Spinal cord (tissue), 10 donors: ENCODE measurements around the gene DIP2C. TPM values are rescaled to one million over a fixed set of nuclear protein-coding genes. Genes with fewer than 3 reads are reported as not detected.
A peak's percentile ranks its signal among the peaks of the same experiment; 100 is the strongest.

ENCODE experiments used
- DNase-seq, 6 donors: peaks; one replicate each; pipeline versions ENCODE4 v3.0.0 to v3.0.0-alpha.2; 2013 to 2015; ENCODE audit warnings: low spot score in 6 of 6, low read depth in 4 of 6
- H3K27ac ChIP-seq: one replicate; pipeline ENCODE4 v1.5.1; 2013; ENCODE audit warnings: low read depth, low read length, control low read depth
- H3K27me3 ChIP-seq: one replicate; pipeline ENCODE4 v1.6.1; 2013; ENCODE audit warnings: low read length; ENCODE audit not compliant: control insufficient read depth, insufficient read depth
- H3K36me3 ChIP-seq: one replicate; pipeline ENCODE4 v1.6.1; 2013; ENCODE audit warnings: low read length; ENCODE audit not compliant: control insufficient read depth, insufficient read depth
- H3K4me1 ChIP-seq: one replicate; pipeline ENCODE4 v1.6.1; 2013; ENCODE audit warnings: low read length; ENCODE audit not compliant: control insufficient read depth, insufficient read depth
- H3K4me3 ChIP-seq: one replicate; pipeline ENCODE4 v1.5.1; 2013; ENCODE audit warnings: low read depth, low read length, control low read depth
- H3K9me3 ChIP-seq: one replicate; pipeline ENCODE4 v1.6.1; 2013; ENCODE audit warnings: low read length; ENCODE audit not compliant: control insufficient read depth, insufficient read depth
- WGBS: methylation state at CpG from one replicate; pipeline ENCODE4 v1.1.5; 2013; ENCODE audit warnings: missing lambda C conversion rate; ENCODE audit not compliant: insufficient coverage; 5-methylcytosine and 5-hydroxymethylcytosine counted together
- polyA plus RNA-seq, 2 donors: library from polyadenylated mRNA; unstranded; fragments of 120-200 nt; gene quantifications; one replicate each; pipeline ENCODE4 v1.2.1, GENCODE V29; 2013; ENCODE audit not compliant: insufficient read length in 2 of 2
- total RNA-seq, 2 donors: library from RNA; depleted of rRNA in 1 of 2; stranded (reverse); fragments of 120-200 nt in 1 of 2; fragments of >200 nt in 1 of 2; gene quantifications; one replicate each; pipeline versions ENCODE4 v1.2.3 to v1.2.4, GENCODE V29; 2013 to 2014
- donor health status: healthy.

Gene DIP2C
- total and polyA plus RNA-seq, 4 donors, result 15.4 to 36.3 (median 29.3) TPM

DNA sequence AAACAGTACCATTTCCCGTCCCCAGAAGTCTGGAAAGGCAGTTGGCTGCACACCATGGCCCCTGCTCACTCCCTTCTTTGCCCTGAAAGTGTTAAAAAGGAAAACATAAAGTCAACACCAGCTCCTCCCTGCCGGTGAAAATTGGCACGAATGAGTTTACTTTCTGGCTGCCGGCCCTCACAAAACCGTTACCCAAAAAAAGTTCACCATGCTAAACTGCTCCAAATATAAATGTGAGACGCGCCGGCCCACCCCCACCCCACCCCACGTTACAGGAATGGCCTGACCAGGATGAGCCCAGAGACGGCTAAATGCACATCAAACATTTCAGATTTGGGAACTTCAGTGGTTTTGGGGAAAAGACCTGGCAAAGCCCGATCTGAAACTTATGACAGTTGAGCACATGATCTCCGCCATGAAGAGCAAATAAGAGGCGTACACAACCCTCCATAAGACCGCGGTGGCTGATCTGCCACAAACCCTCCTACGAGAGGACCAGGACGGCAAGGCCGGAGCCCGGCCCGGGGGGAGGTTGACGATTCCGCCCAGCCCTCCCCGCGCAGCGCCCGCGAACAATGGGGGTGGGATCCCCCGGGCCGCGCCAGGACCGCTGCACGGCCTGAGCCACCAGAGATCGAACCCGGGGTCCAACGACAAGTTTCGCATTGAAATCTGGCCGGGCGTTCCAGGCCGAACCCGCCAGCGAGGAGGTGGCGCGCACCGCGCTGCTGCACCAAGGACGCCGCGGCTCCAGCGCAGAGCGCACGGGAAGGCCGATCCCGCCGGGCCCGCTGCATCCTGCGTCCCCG is 952 bp downstream of the DIP2C start:
- peaks cover 13% of the 10 kb centered on the region for H3K36me3 ChIP-seq
- WGBS, result under 1% methylated on average over 51 of the region's 57 CpGs
- DNase-seq, result peak in 5 of 6 donors; percentile 22 to 76 (median 54)
- peaks cover 1% of the 10 kb centered on the region for H3K9me3 ChIP-seq
- H3K4me3 ChIP-seq, result peak overlapping the region; percentile 60
- peaks cover 5% of the 10 kb centered on the region for H3K27me3 ChIP-seq
- peaks cover 41% of the 10 kb centered on the region for H3K4me1 ChIP-seq
- H3K27ac ChIP-seq, result peak overlapping the region; percentile 82

- Histone ChIP-seq H3K4me3 (peak overlapping the region; percentile 60), H3K9me3 (peaks cover 1% of the 10 kb centered on the region), H3K36me3 (peaks cover 13% of the 10 kb centered on the region), H3K27ac (peak overlapping the region; percentile 82), H3K27me3 (peaks cover under 1% of the 10 kb centered on the region), H3K4me1 (peaks cover 43% of the 10 kb centered on the region)
- DNase-seq, result no peak
- 64% methylated on average over 20 of the region's 21 CpGs for WGBS
These were observed 1.7 kb downstream of the DIP2C start for GRCh38 chr10:687583-688311.

GRCh38 chr10:686155-686931 is 3.1 kb downstream of the DIP2C start:
- Histone ChIP-seq H3K9me3 (peaks cover 1% of the 10 kb centered on the region), H3K4me1 (peaks cover 47% of the 10 kb centered on the region), H3K36me3 (peaks cover 13% of the 10 kb centered on the region), H3K27ac (no peak overlapping the region), H3K4me3 (no peak overlapping the region), H3K27me3 (no peaks in the 10 kb centered on the region)
- no peak for DNase-seq
- 92% methylated on average over 17 of the region's 19 CpGs for WGBS

GRCh38 chr10:685613-686012 is 3.9 kb downstream of the DIP2C start:
- DNase-seq, result no peak
- Histone ChIP-seq H3K27ac (no peak overlapping the region), H3K27me3 (no peaks in the 10 kb centered on the region), H3K9me3 (peaks cover 1% of the 10 kb centered on the region), H3K4me3 (no peak overlapping the region), H3K4me1 (peaks cover 53% of the 10 kb centered on the region), H3K36me3 (peaks cover 13% of the 10 kb centered on the region)
- WGBS, result 95% methylated on average over 4 of the region's 7 CpGs

- Histone ChIP-seq H3K36me3 (peaks cover 13% of the 10 kb centered on the region), H3K4me1 (peaks cover 57% of the 10 kb centered on the region), H3K9me3 (peaks cover 1% of the 10 kb centered on the region), H3K27me3 (no peaks in the 10 kb centered on the region), H3K27ac (no peak overlapping the region), H3K4me3 (no peak overlapping the region)
- WGBS, result 56% methylated on average over 17 of the region's 23 CpGs
- peak in 1 of 6 donors; percentile 43 for DNase-seq
These were observed 5.9 kb downstream of the DIP2C start for GRCh38 chr10:683448-684071.

GRCh38 chr10:682931-683447 is 6.5 kb downstream of the DIP2C start:
- DNase-seq, result no peak
- Histone ChIP-seq H3K9me3 (peaks cover 1% of the 10 kb centered on the region), H3K36me3 (peaks cover 15% of the 10 kb centered on the region), H3K27me3 (no peaks in the 10 kb centered on the region), H3K4me1 (peaks cover 54% of the 10 kb centered on the region), H3K27ac (no peak overlapping the region), H3K4me3 (no peak overlapping the region)
- 35% methylated on average over 8 of the region's 14 CpGs for WGBS

DNA sequence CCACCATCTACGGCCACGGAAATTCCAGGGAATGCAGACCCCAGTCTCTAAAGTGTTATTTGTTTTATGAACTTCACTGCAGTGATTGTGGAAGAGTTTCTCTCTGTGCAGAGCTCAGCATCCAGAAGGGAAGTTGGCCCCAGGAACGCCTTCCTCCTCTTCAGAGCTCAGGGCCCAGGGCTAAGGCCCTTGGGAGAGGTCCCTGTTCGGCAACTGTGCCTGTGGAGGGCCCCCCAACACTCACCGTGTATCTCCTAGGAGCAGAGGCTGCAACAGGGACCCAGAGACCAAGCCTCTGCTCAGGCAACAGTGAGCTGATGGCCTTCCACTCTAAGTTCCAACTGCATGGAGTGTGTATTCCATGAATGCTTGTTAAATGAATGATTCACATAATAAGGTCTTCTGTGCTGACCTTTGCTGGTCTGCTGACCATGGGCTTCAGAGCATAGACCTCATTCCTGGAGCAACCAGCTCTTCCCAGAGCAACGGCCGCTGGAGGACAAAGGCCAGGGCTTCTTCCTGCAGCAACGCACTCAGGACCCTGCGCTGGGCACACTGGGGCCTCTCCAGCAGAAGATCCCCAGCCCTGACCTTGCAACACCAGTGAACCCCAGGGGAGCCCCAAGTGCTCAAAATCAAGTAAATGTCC is 7.7 kb downstream of the DIP2C start:
- H3K4me1 ChIP-seq, result peaks cover 45% of the 10 kb centered on the region

DNA sequence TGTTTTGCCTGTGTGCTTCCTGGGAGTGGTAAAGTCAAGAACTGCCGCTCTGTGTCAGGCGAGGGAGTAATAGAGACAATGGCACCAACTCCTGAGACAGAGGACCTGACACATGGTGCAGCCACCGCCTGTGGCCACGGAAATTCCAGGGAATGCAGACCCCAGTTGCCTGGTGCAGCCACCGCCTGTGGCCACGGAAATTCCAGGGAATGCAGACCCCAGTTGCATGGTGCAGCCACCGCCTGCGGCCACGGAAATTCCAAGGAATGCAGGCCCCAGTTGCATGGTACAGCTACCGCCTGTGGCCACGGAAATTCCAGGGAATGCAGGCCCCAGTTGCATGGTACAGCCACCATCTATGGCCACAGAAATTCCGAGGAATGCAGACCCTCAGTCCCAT is 8.7 kb downstream of the DIP2C start:
- Histone ChIP-seq H3K27ac (no peak overlapping the region), H3K4me3 (no peak overlapping the region), H3K36me3 (peaks cover 6% of the 10 kb centered on the region), H3K27me3 (no peaks in the 10 kb centered on the region), H3K4me1 (peaks cover 36% of the 10 kb centered on the region), H3K9me3 (peaks cover 1% of the 10 kb centered on the region)
- no peak for DNase-seq
- WGBS, result 76% methylated on average over 12 of the region's 12 CpGs

More for the DNA sequence above, 7.7 kb downstream of the DIP2C start:
- WGBS, result 82% methylated on average over 5 of the region's 9 CpGs
- H3K4me3 ChIP-seq, result no peak overlapping the region
- H3K27ac ChIP-seq, result no peak overlapping the region
- H3K9me3 ChIP-seq, result peaks cover 1% of the 10 kb centered on the region
- peaks cover 13% of the 10 kb centered on the region for H3K36me3 ChIP-seq
- H3K27me3 ChIP-seq, result no peaks in the 10 kb centered on the region
- DNase-seq, result no peak
